HTERT RPE-1 (cell line): ENCODE data around the gene MEIS1.

ENCODE experiments used
- in situ Hi-C: fragments of 300-500 bp; cut with MboI; formaldehyde crosslinking; loops from 4 replicates; pipeline ENCODE4 v1.14.3; 2020; ENCODE audit warnings: low sequenced_read_pairs

MEIS1 gene

GRCh38 chr2:66578054-66578686 lies 143.2 kb downstream of the MEIS1 start:
- in situ Hi-C loops = no loop called here

GRCh38 chr2:66578687-66579106 lies 143.8 kb downstream of the MEIS1 start:
- in situ Hi-C loops = no loop called here

- in situ Hi-C loops = no loop called here
Observed at GRCh38 chr2:66579186-66580126, 144.5 kb downstream of the MEIS1 start.

- in situ Hi-C loops = no loop called here
Observed at GRCh38 chr2:66580166-66581049, 145.5 kb downstream of the MEIS1 start.

GRCh38 chr2:66581339-66582103 lies 146.6 kb downstream of the MEIS1 start:
- in situ Hi-C loops = no loop called here

GRCh38 chr2:66582104-66582986 lies 147.4 kb downstream of the MEIS1 start:
- in situ Hi-C loops = no loop called here

GRCh38 chr2:66582987-66583880 lies 148.3 kb downstream of the MEIS1 start:
- in situ Hi-C loops = no loop called here

- in situ Hi-C loops = no loop called here
Observed at GRCh38 chr2:66583881-66584280, 149.0 kb downstream of the MEIS1 start.

GRCh38 chr2:66585587-66585986 lies 150.7 kb downstream of the MEIS1 start:
- in situ Hi-C loops = no loop called here

GRCh38 chr2:66587216-66587615 lies 152.3 kb downstream of the MEIS1 start:
- in situ Hi-C loops = no loop called here

- in situ Hi-C loops = no loop called here
Observed at GRCh38 chr2:66594001-66594400, 159.1 kb downstream of the MEIS1 start.

- in situ Hi-C loops = no loop called here
Observed at GRCh38 chr2:66595556-66595955, 160.6 kb downstream of the MEIS1 start.

- in situ Hi-C loops = no loop called here
Observed at GRCh38 chr2:66596256-66596655, 161.3 kb downstream of the MEIS1 start.

- in situ Hi-C loops = no loop called here
Observed at GRCh38 chr2:66601624-66602023, 166.7 kb downstream of the MEIS1 start.

GRCh38 chr2:66602341-66602740 lies 167.4 kb downstream of the MEIS1 start:
- in situ Hi-C loops = no loop called here

GRCh38 chr2:66604326-66604725 lies 169.4 kb downstream of the MEIS1 start:
- in situ Hi-C loops = no loop called here

- in situ Hi-C loops = no loop called here
Observed at GRCh38 chr2:66604976-66605375, 170.1 kb downstream of the MEIS1 start.

GRCh38 chr2:66607152-66607551 lies 172.2 kb downstream of the MEIS1 start:
- in situ Hi-C loops = no loop called here
